ENCODE data around the gene NUDT17. TPM values are rescaled to one million over a fixed set of nuclear protein-coding genes. Genes with fewer than 3 reads are reported as not detected.

NUDT17 gene
- polyA plus RNA-seq, 1 experiment = 3.3 TPM

DNA sequence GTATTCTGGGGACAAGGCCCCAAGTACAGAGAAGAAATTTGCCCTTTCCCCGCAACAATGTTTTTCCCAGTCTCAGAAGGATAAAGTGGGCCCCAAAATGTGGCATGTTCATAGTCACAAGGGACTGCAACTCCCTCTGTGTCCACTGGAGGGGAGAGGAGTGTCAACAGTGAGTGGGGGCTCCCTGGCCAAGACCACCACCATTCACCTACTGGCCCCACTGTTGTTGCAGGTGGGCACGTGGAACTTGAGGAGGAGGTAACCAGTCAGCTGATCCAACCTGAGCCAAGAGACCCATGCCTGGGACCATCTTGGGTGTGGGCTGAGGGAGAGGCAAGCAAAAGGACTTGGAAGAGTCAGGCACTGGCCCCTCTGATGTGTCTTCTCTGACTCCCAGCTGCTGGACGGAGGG is 777 bp downstream of the NUDT17 start:
- POLR2A ChIA-PET = interaction anchor here (1.0 to 7.1 kb wide), 4 partner anchors 12 to 117 kb away, joined by 3 to 116 read pairs (median 7); partner anchors contain the start of genes ANKRD34A, PEX11B, PIAS3 and POLR3GL
- no peak overlapping the region for H3K27ac ChIP-seq (ENCODE audit: low read depth, low read length)

GRCh38 chr1:145847827-145848226 is 2.4 kb downstream of the NUDT17 start:
- no peaks in the 10 kb centered on the region; the same call in 1 of the 2 replicates for H3K9me3 ChIP-seq (ENCODE audit: control insufficient read depth, insufficient read depth, low read length)
- H3K27me3 ChIP-seq (ENCODE audit: control insufficient read depth, insufficient read depth, low read length) = no peaks in the 10 kb centered on the region
- DNase-seq (ENCODE audit: low read depth, low spot score) = no peak
- H3K27ac ChIP-seq (ENCODE audit: low read depth, low read length) = no peak overlapping the region
- CTCF ChIA-PET = interaction anchor here (0.9 to 6.4 kb wide), 4 partner anchors 11 to 165 kb away, joined by 3 to 104 read pairs (median 38); partner anchors contain the start of genes ITGA10 and PIAS3
- H3K4me3 ChIP-seq (ENCODE audit: low read depth, low read length) = no peak overlapping the region
- POLR2A ChIA-PET = interaction anchor here (1.0 to 7.1 kb wide), 2 partner anchors 10 kb away, joined by 3 to 116 read pairs; partner anchors contain the start of gene PIAS3
- no peak for TF ChIP-seq CTCF (IDR thresholded peaks at IDR 0.05; ENCODE audit: low read depth, low read length)

More for the DNA sequence above, 777 bp downstream of the NUDT17 start:
- DNase-seq (ENCODE audit: low read depth, low spot score) = no peak
- H3K4me3 ChIP-seq (ENCODE audit: low read depth, low read length) = peak overlapping the region; percentile 70
- no peaks in the 10 kb centered on the region for H3K27me3 ChIP-seq (ENCODE audit: control insufficient read depth, insufficient read depth, low read length)
- CTCF ChIA-PET = interaction anchor here (0.8 to 6.4 kb wide), 14 partner anchors 12 to 186 kb away, joined by 3 to 104 read pairs (median 18); partner anchors contain the start of genes HJV, ITGA10, PIAS3 and POLR3C
- TF ChIP-seq CTCF (IDR thresholded peaks at IDR 0.05; ENCODE audit: low read depth, low read length) = peak; percentile 70
- H3K9me3 ChIP-seq (ENCODE audit: control insufficient read depth, insufficient read depth, low read length) = no peaks in the 10 kb centered on the region; the same call in 1 of the 2 replicates

DNA sequence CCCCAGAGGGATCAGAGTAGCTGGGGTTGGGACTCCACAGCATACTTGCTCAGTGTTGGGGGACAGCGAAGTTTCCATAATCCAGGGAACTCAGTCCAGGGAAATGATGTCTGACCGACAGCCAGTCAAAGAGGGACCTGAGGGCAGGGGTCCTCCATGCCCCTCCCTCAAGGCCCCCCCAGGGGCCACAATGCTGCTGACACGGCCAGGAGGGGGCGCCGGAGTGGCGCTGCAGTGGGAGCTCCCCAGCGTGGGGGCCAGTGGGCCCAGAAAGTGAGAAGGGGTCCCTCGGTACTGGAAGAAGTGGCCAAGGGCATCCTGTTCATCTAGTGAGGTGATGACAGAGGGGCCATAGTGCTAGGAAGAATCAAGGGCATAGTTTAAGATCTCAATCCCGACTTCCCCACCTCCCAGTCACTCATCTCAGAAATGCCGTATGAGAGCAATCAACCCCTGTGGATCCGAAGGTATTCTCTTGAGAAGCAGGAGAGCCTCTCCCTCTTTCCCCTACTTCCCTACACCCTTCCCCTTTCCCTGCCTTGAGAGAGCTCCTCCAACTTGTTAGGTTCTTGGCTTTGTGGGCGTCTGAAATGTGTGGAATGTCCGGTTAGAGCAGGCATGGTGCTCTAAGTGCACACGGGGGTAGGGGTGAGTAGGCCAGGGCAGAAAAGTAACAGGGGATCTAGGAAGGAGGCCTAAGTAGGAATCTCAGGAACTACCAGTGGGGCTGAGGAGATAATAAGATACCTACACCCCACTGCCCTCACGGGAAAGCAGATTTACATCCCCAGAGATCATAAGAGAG is 4.1 kb downstream of the NUDT17 start:
- ChIA-PET POLR2A (interaction anchor here (1.3 to 7.1 kb wide), 2 partner anchors 8 to 26 kb away, joined by 3 to 116 read pairs; partner anchors contain the start of genes PIAS3, POLR3C and RNF115), CTCF (interaction anchor here (0.8 to 6.4 kb wide), 5 partner anchors 9 to 164 kb away, joined by 4 to 104 read pairs (median 5); partner anchors contain the start of genes ITGA10 and PIAS3)
- TF ChIP-seq CTCF (IDR thresholded peaks at IDR 0.05; ENCODE audit: low read depth, low read length) = peak; percentile 42
- Histone ChIP-seq H3K4me3 (ENCODE audit: low read depth, low read length) (no peak overlapping the region), H3K27me3 (ENCODE audit: control insufficient read depth, insufficient read depth, low read length) (no peaks in the 10 kb centered on the region), H3K27ac (ENCODE audit: low read depth, low read length) (peak overlapping the region; percentile 61), H3K9me3 (ENCODE audit: control insufficient read depth, insufficient read depth, low read length) (no peaks in the 10 kb centered on the region; the same call in 1 of the 2 replicates)
- DNase-seq (ENCODE audit: low read depth, low spot score) = no peak

GRCh38 chr1:145855426-145855948 is 10.1 kb downstream of the NUDT17 start:
- Histone ChIP-seq H3K4me3 (ENCODE audit: low read depth, low read length) (no peak overlapping the region), H3K27me3 (ENCODE audit: control insufficient read depth, insufficient read depth, low read length) (no peaks in the 10 kb centered on the region), H3K9me3 (ENCODE audit: control insufficient read depth, insufficient read depth, low read length) (no peaks in the 10 kb centered on the region; the same call in 1 of the 2 replicates), H3K27ac (ENCODE audit: low read depth, low read length) (no peak overlapping the region)
- no peak for DNase-seq (ENCODE audit: low read depth, low spot score)
- ChIA-PET CTCF (interaction anchor here (1.2 kb wide), 1 partner anchor 10 kb away, joined by 7 read pairs; the partner anchor contains the start of gene NUDT17), POLR2A (no interaction called here)
- peak; percentile 29; the same call in 1 of the 2 replicates for TF ChIP-seq CTCF (IDR thresholded peaks at IDR 0.05; ENCODE audit: low read depth, low read length)

Measured in AG04450 (cell line).